ENCODE measurements around the gene VAC14.

The VAC14 gene

GRCh38 chr16:70803319-70803718 lies 2.4 kb upstream of the VAC14 start:
- Histone ChIP-seq H4K20me1 (peaks cover 15% of the 10 kb centered on the region; the same call in 1 of the 2 replicates), H3K27me3 (no peaks in the 10 kb centered on the region), H3K4me3 (no peak overlapping the region), H3K4me2 (no peak overlapping the region), H3K4me1 (peaks cover 17% of the 10 kb centered on the region), H3K27ac (no peak overlapping the region), H3K36me3 (peaks cover 3% of the 10 kb centered on the region; the same call in 1 of the 2 replicates), H3K9me3 (0 out of 2 replicates have a peak, but pooled peaks cover 3% of the 10 kb centered on the region), H3K9ac (no peak overlapping the region)
- TF ChIP-seq Cebpa-rat (IDR thresholded peaks at IDR 0.05) = no peak

DNA sequence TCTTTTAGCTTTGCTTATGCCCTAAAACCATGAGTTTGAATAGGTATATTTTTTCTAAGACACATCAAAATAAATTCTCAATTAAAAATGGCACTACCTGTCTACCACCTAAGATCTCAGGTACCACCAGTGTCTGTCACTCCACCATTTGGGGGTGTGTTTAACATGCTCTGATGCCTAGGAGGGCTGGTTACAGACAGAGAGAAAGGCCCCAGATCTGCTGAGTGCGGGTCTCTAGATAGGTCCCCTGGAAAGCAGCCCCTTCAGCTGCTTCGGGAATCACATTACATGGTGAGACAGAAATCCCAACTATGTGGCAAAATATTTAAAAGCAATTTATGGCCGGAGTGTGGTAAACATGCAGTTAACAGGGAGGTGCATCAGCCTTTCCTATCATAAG lies 653 bp upstream of the VAC14 start:
- H3K4me1 ChIP-seq = peaks cover 17% of the 10 kb centered on the region
- H3K4me3 ChIP-seq = peak overlapping the region; percentile 94; the same call in 1 of the 2 replicates
- H3K9ac ChIP-seq = no peak overlapping the region
- TF ChIP-seq Cebpa-rat (IDR thresholded peaks at IDR 0.05) = no peak
- no peaks in the 10 kb centered on the region for H3K27me3 ChIP-seq
- H3K27ac ChIP-seq = no peak overlapping the region
- H3K9me3 ChIP-seq = 0 out of 2 replicates have a peak, but pooled peaks cover 3% of the 10 kb centered on the region
- peak overlapping the region; percentile 91 for H3K4me2 ChIP-seq
- H4K20me1 ChIP-seq = peaks cover 31% of the 10 kb centered on the region
- H3K36me3 ChIP-seq = peaks cover 20% of the 10 kb centered on the region; the same call in 1 of the 2 replicates

- peak overlapping the region; percentile 94 for H3K4me3 ChIP-seq
- H3K27me3 ChIP-seq = no peaks in the 10 kb centered on the region
- TF ChIP-seq Cebpa-rat (IDR thresholded peaks at IDR 0.05) = no peak
- peak overlapping the region; percentile 91 for H3K4me2 ChIP-seq
- H3K36me3 ChIP-seq = peaks cover 20% of the 10 kb centered on the region; the same call in 1 of the 2 replicates
- H4K20me1 ChIP-seq = peaks cover 44% of the 10 kb centered on the region
- peaks cover 25% of the 10 kb centered on the region for H3K4me1 ChIP-seq
- H3K9me3 ChIP-seq = 0 out of 2 replicates have a peak, but pooled peaks cover 3% of the 10 kb centered on the region
- peak overlapping the region; percentile 91 for H3K9ac ChIP-seq
- H3K27ac ChIP-seq = peak overlapping the region; percentile 88
These were observed 647 bp downstream of the VAC14 start for GRCh38 chr16:70800311-70800710.

- Histone ChIP-seq H4K20me1 (peaks cover 85% of the 10 kb centered on the region), H3K4me2 (no peak overlapping the region), H3K9me3 (no peaks in the 10 kb centered on the region), H3K27ac (no peak overlapping the region), H3K9ac (no peak overlapping the region), H3K4me1 (peaks cover 39% of the 10 kb centered on the region), H3K36me3 (peaks cover 30% of the 10 kb centered on the region; the same call in 1 of the 2 replicates), H3K4me3 (no peak overlapping the region), H3K27me3 (no peaks in the 10 kb centered on the region)
- no peak for TF ChIP-seq Cebpa-rat (IDR thresholded peaks at IDR 0.05)
These were observed 4.7 kb downstream of the VAC14 start for GRCh38 chr16:70796301-70796700.

- Histone ChIP-seq H3K9me3 (no peaks in the 10 kb centered on the region), H4K20me1 (peaks cover 91% of the 10 kb centered on the region), H3K4me3 (no peak overlapping the region), H3K27ac (no peak overlapping the region), H3K27me3 (no peaks in the 10 kb centered on the region), H3K36me3 (peaks cover 37% of the 10 kb centered on the region; the same call in 1 of the 2 replicates), H3K9ac (0 out of 2 replicates have a peak overlapping the region, but pooled peaks have one; percentile 8), H3K4me1 (peaks cover 38% of the 10 kb centered on the region), H3K4me2 (no peak overlapping the region)
- no peak for TF ChIP-seq Cebpa-rat (IDR thresholded peaks at IDR 0.05)
These were observed 5.6 kb downstream of the VAC14 start for GRCh38 chr16:70795296-70795912.

- H3K4me3 ChIP-seq = no peak overlapping the region
- no peaks in the 10 kb centered on the region for H3K9me3 ChIP-seq
- no peak overlapping the region for H3K9ac ChIP-seq
- H3K27ac ChIP-seq = no peak overlapping the region
- H3K4me2 ChIP-seq = no peak overlapping the region
- H3K36me3 ChIP-seq = peaks cover 48% of the 10 kb centered on the region; the same call in 1 of the 2 replicates
- no peak for TF ChIP-seq Cebpa-rat (IDR thresholded peaks at IDR 0.05)
- H4K20me1 ChIP-seq = peaks cover 94% of the 10 kb centered on the region
- H3K4me1 ChIP-seq = peaks cover 23% of the 10 kb centered on the region
- no peaks in the 10 kb centered on the region for H3K27me3 ChIP-seq
These were observed 7.0 kb downstream of the VAC14 start for GRCh38 chr16:70793851-70794502.

- Histone ChIP-seq H3K27ac (no peak overlapping the region), H4K20me1 (peaks cover 100% of the 10 kb centered on the region), H3K4me3 (no peak overlapping the region), H3K4me2 (no peak overlapping the region), H3K27me3 (no peaks in the 10 kb centered on the region), H3K9ac (no peak overlapping the region), H3K36me3 (peaks cover 59% of the 10 kb centered on the region), H3K9me3 (no peaks in the 10 kb centered on the region), H3K4me1 (peaks cover 20% of the 10 kb centered on the region)
- TF ChIP-seq Cebpa-rat (IDR thresholded peaks at IDR 0.05) = no peak
These were observed 10.1 kb downstream of the VAC14 start for GRCh38 chr16:70790815-70791214.

DNA sequence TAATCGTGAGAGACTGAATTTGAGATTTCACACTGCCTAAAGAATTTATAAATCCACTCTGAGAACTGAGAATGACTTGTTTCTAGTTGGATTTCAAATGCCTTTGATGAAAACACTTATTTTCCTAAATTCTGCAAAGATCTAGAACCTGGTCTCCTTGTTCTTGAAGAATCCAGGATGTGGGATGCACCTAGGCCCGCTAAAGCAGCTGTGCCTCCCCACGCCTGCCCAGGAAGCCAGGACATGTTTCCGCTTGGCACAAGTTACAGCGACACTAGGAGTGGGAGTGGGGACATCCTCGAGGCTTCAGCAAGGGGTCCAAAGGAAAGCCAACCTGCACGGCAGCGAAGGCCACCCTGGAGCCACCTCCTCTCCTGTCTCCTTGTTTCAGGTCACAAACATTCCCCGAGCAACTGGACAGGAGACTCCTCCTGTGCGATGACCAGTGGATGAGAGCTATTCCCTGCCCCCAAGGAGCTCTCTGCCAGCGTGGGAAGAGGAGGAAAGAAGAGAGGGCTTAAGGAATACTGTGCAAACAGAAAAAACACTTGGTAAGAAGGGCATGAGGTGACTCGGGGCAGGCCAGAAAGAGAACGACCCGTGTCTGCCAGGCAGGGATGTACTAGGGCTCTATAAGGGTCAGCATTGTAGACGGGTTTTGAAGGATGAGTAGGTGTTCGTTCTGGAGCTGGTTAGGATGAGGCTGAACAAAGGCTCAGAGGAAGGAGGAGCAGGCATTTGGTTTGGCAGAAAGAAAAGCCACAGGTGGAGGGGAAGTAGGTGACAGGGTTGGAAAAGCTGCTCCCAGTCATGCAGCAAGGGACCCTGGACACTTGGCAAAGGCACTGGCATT lies 11.1 kb downstream of the VAC14 start:
- no peak overlapping the region for H3K9ac ChIP-seq
- H3K4me2 ChIP-seq = no peak overlapping the region
- no peak for TF ChIP-seq Cebpa-rat (IDR thresholded peaks at IDR 0.05)
- no peak overlapping the region for H3K27ac ChIP-seq
- H3K4me1 ChIP-seq = peaks cover 18% of the 10 kb centered on the region; the same call in 1 of the 2 replicates
- H3K4me3 ChIP-seq = no peak overlapping the region
- no peaks in the 10 kb centered on the region for H3K9me3 ChIP-seq
- H3K36me3 ChIP-seq = peaks cover 69% of the 10 kb centered on the region
- H3K27me3 ChIP-seq = no peaks in the 10 kb centered on the region
- H4K20me1 ChIP-seq = peaks cover 94% of the 10 kb centered on the region

GRCh38 chr16:70788668-70789594 lies 12.0 kb downstream of the VAC14 start:
- H3K27ac ChIP-seq = no peak overlapping the region
- H4K20me1 ChIP-seq = peaks cover 85% of the 10 kb centered on the region
- no peak overlapping the region for H3K4me2 ChIP-seq
- H3K9ac ChIP-seq = no peak overlapping the region
- no peaks in the 10 kb centered on the region for H3K27me3 ChIP-seq
- H3K4me1 ChIP-seq = peaks cover 20% of the 10 kb centered on the region; the same call in 1 of the 2 replicates
- no peak for TF ChIP-seq Cebpa-rat (IDR thresholded peaks at IDR 0.05)
- H3K4me3 ChIP-seq = no peak overlapping the region
- H3K9me3 ChIP-seq = no peaks in the 10 kb centered on the region
- H3K36me3 ChIP-seq = peaks cover 78% of the 10 kb centered on the region
